GM23338 (cell line): ENCODE measurements around the gene SPOCK2. TPM values are rescaled to one million over a fixed set of nuclear protein-coding genes. Genes with fewer than 3 reads are reported as not detected.
"Not testable (repeated sequence)": the region's sequence is repeated elsewhere in the genome, so short reads cannot be mapped to it uniquely, and the experiment has no call there.

ENCODE experiments used
- ATAC-seq: fragments of 200-7000 bp; cut with Tn5 transposase; 3 replicates; pipeline ENCODE4 v1.9.1; 2020
- DNase-seq: peaks from one replicate; pipeline ENCODE4 v3.0.0-alpha.2; 2015; ENCODE audit warnings: low spot score
- H2AFZ ChIP-seq: fragments of 200-600 bp; sonication (generic); 2 replicates; pipeline ENCODE4 v1.8.0; 2016; ENCODE audit warnings: antibody characterized with exemption, mild to moderate bottlenecking, moderate library complexity
- H3F3A ChIP-seq: fragments of 200-600 bp; sonication (generic); replicated peaks from 2 replicates; pipeline ENCODE4 v1.8.0; 2017; ENCODE audit warnings: antibody characterized with exemption, mixed run types, low read depth
- H3K27ac ChIP-seq: fragments of 200-600 bp; sonication (generic); 2 replicates; pipeline ENCODE4 v1.6.1; 2016; ENCODE audit warnings: low read depth
- H3K27me3 ChIP-seq: fragments of 200-600 bp; sonication (generic); 2 replicates; pipeline ENCODE4 v1.8.0; 2016; ENCODE audit warnings: mild to moderate bottlenecking, mixed run types, moderate library complexity; ENCODE audit not compliant: insufficient read depth
- H3K36me3 ChIP-seq: fragments of 200-600 bp; sonication (generic); 2 replicates; pipeline ENCODE4 v1.8.0; 2016; ENCODE audit warnings: mild to moderate bottlenecking; ENCODE audit not compliant: insufficient read depth
- H3K4me1 ChIP-seq: fragments of 200-600 bp; sonication (generic); 2 replicates; pipeline ENCODE4 v1.8.0; 2016; ENCODE audit warnings: mild to moderate bottlenecking, moderate library complexity; ENCODE audit not compliant: insufficient read depth
- H3K4me2 ChIP-seq: fragments of 200-600 bp; sonication (generic); 2 replicates; pipeline ENCODE4 v1.7.1; 2017; ENCODE audit warnings: mixed run types
- H3K4me3 ChIP-seq: fragments of 200-600 bp; sonication (generic); 2 replicates; pipeline ENCODE4 v1.6.1; 2016; ENCODE audit warnings: mixed run types
- H3K79me2 ChIP-seq: fragments of 200-600 bp; sonication (generic); replicated peaks from 2 replicates; pipeline ENCODE4 v1.8.0; 2017; ENCODE audit warnings: mild to moderate bottlenecking; ENCODE audit not compliant: insufficient read depth
- H3K9me2 ChIP-seq: fragments of 200-600 bp; sonication (generic); 2 replicates; pipeline ENCODE4 v1.8.0; 2017; ENCODE audit not compliant: insufficient read depth
- H4K20me1 ChIP-seq: fragments of 200-600 bp; sonication (generic); replicated peaks from 2 replicates; pipeline ENCODE4 v1.8.0; 2017; ENCODE audit warnings: mild to moderate bottlenecking; ENCODE audit not compliant: insufficient read depth
- H3K27ac Mint-ChIP-seq: 2 replicates; pipeline ENCODE4 v1.8.0; 2020; ENCODE audit warnings: inconsistent platforms, mild to moderate bottlenecking, moderate library complexity, mixed read lengths
- H3K27me3 Mint-ChIP-seq: 3 replicates; pipeline ENCODE4 v1.8.0; 2022; ENCODE audit warnings: low read depth, mild to moderate bottlenecking, moderate library complexity, mixed read lengths, inconsistent platforms; ENCODE audit not compliant: insufficient read depth, poor library complexity
- H3K36me3 Mint-ChIP-seq: 3 replicates; pipeline ENCODE4 v1.8.0; 2021; ENCODE audit warnings: low read depth, mild to moderate bottlenecking, inconsistent platforms, moderate library complexity, mixed read lengths
- H3K4me1 Mint-ChIP-seq: 3 replicates; pipeline ENCODE4 v1.8.0; 2020; ENCODE audit warnings: mild to moderate bottlenecking, inconsistent platforms, mixed read lengths
- H3K4me3 Mint-ChIP-seq: 3 replicates; pipeline ENCODE4 v1.8.0; 2021; ENCODE audit warnings: moderate library complexity, mild to moderate bottlenecking, inconsistent platforms, mixed read lengths
- H3K9me3 Mint-ChIP-seq: 3 replicates; pipeline ENCODE4 v1.8.0; 2020; ENCODE audit warnings: moderate library complexity, mild to moderate bottlenecking, inconsistent platforms, mixed read lengths
- CREB1 ChIP-seq: fragments of 250-450 bp; sonication (Bioruptor Pico); IDR thresholded peaks from 2 replicates; pipeline ENCODE4 v1.5.0; 2020; ENCODE audit warnings: low read depth, mild to moderate bottlenecking, moderate library complexity
- CTCF ChIP-seq, 2 experiments: fragments of 200-600 bp in 1 of 2; sonication (generic) in 1 of 2; conservative IDR thresholded peaks; 2 replicates each; pipeline versions ENCODE4 v1.5.1 to v1.6.1; 2016 to 2017; ENCODE audit warnings: antibody characterized with exemption in 2 of 2, low read depth in 2 of 2, mild to moderate bottlenecking in 2 of 2, moderate library complexity in 1 of 2
- ETS1 ChIP-seq: IDR thresholded peaks from 2 replicates; pipeline ENCODE4 v1.6.1; 2016; ENCODE audit warnings: antibody characterized with exemption
- EZH2 ChIP-seq: fragments of 200-600 bp; sonication (generic); IDR thresholded peaks from one replicate; pipeline ENCODE4 v1.8.0; 2017; ENCODE audit warnings: antibody characterized with exemption, mild to moderate bottlenecking, low read depth; ENCODE audit not compliant: unreplicated experiment
- EZH2phosphoT487 ChIP-seq: fragments of 200-600 bp; sonication (generic); IDR thresholded peaks from one replicate; pipeline ENCODE4 v1.8.1; 2018; ENCODE audit warnings: antibody characterized with exemption; ENCODE audit not compliant: unreplicated experiment
- JUNB ChIP-seq: IDR thresholded peaks from one replicate; pipeline ENCODE4 v1.6.1; 2016; ENCODE audit warnings: antibody characterized with exemption; ENCODE audit not compliant: unreplicated experiment
- NANOG ChIP-seq: IDR thresholded peaks from 2 replicates; pipeline ENCODE4 v1.6.1; 2016; ENCODE audit warnings: antibody characterized with exemption, borderline replicate concordance
- POLR2AphosphoS5 ChIP-seq: IDR thresholded peaks from 2 replicates; pipeline ENCODE4 v1.6.1; 2016; ENCODE audit warnings: antibody characterized with exemption, low read depth
- STAT1 ChIP-seq: IDR thresholded peaks from one replicate; pipeline ENCODE4 v1.6.1; 2016; ENCODE audit warnings: antibody characterized with exemption; ENCODE audit not compliant: unreplicated experiment
- ZNF331 ChIP-seq: fragments of 250-450 bp; sonication (Bioruptor Pico); IDR thresholded peaks from 2 replicates; pipeline ENCODE4 v1.5.0; 2020; ENCODE audit warnings: low read depth, mild to moderate bottlenecking, moderate library complexity
- ZNF462 ChIP-seq: fragments of 250-450 bp; sonication (Bioruptor Pico); IDR thresholded peaks from 2 replicates; pipeline ENCODE4 v1.5.0; 2020; ENCODE audit warnings: mild to moderate bottlenecking, moderate library complexity
- polyA plus RNA-seq: library from polyadenylated mRNA; unstranded; fragments of >200 nt; fragmentation: Nextera tagmentation; extraction: Ambion mirVana; gene quantifications from 2 replicates; pipeline ENCODE4 v1.2.1, GENCODE V29; 2016
- total RNA-seq: library from RNA; depleted of rRNA; stranded (reverse); fragments of >200 nt; shearing (Covaris generic); gene quantifications from 2 replicates; pipeline ENCODE4 v1.2.3, GENCODE V29; 2014

SPOCK2 gene
- total and polyA plus RNA-seq, 2 experiments from 2014 or later: 1.3 to 3.6 TPM

GRCh38 chr10:72032409-72033162 is 55.8 kb downstream of the SPOCK2 start:
- not testable (repeated sequence) for H3K27ac Mint-ChIP-seq, DNase-seq, H3F3A ChIP-seq, H3K36me3 ChIP-seq, H3K9me3 Mint-ChIP-seq, H4K20me1 ChIP-seq, H3K9me2 ChIP-seq, H3K4me2 ChIP-seq, H3K27me3 ChIP-seq, H3K79me2 ChIP-seq, H3K4me3 Mint-ChIP-seq, H3K27me3 Mint-ChIP-seq, H3K27ac ChIP-seq, H3K4me3 ChIP-seq, ATAC-seq, H2AFZ ChIP-seq, H3K4me1 Mint-ChIP-seq, H3K4me1 ChIP-seq, H3K36me3 Mint-ChIP-seq

- Mint-ChIP-seq H3K27me3 (peaks cover 6% of the 10 kb centered on the region), H3K27ac (no peak overlapping the region), H3K4me1 (no peaks in the 10 kb centered on the region), H3K9me3 (no peaks in the 10 kb centered on the region), H3K4me3 (no peak overlapping the region), H3K36me3 (no peaks in the 10 kb centered on the region)
- TF ChIP-seq NANOG: no peak
- no peak for TF ChIP-seq EZH2
- no peak for TF ChIP-seq POLR2AphosphoS5
- no peak for TF ChIP-seq ETS1
- TF ChIP-seq JUNB: no peak
- TF ChIP-seq STAT1: no peak
- TF ChIP-seq ZNF331: no peak
- no peak for TF ChIP-seq CTCF (conservative IDR thresholded peaks at IDR 0.05; ENCODE audit: low read depth in 2 of 2)
- no peak for TF ChIP-seq ZNF462 (CRISPR knock-in tag)
- no peak for TF ChIP-seq EZH2phosphoT487
- no peak for TF ChIP-seq CREB1 (CRISPR knock-in tag)
- no peaks in the 10 kb centered on the region for H3K27me3 ChIP-seq
- no peak overlapping the region for H3K27ac ChIP-seq
- no peaks in the 10 kb centered on the region for H3K4me1 ChIP-seq
- no peaks in the 10 kb centered on the region for H3K36me3 ChIP-seq
- H3K4me3 ChIP-seq: no peak overlapping the region
- H3K79me2 ChIP-seq: no peaks in the 10 kb centered on the region
- H2AFZ ChIP-seq: no peak overlapping the region
- no peaks in the 10 kb centered on the region for H4K20me1 ChIP-seq
- no peak overlapping the region for H3K4me2 ChIP-seq
- DNase-seq (no peak), ATAC-seq (no peak)
- no peaks in the 10 kb centered on the region for H3K9me2 ChIP-seq
- H3F3A ChIP-seq: no peaks in the 10 kb centered on the region
Measured at GRCh38 chr10:72031706-72032105, 56.6 kb downstream of the SPOCK2 start.
